MM.1S (cell line): ENCODE data around the gene TSPAN9.

Experiments
- DNase-seq: peaks from one replicate; pipeline ENCODE4 v3.0.0-alpha.2; 2015
- H2AFZ ChIP-seq: fragments of 300-600 bp; sonication (generic); 2 replicates; pipeline ENCODE4 v1.6.0; 2016; ENCODE audit warnings: antibody characterized with exemption, low read length
- H3F3A ChIP-seq: fragments of 300-600 bp; sonication (generic); 2 replicates; pipeline ENCODE4 v1.6.1; 2016; ENCODE audit warnings: mild to moderate bottlenecking, antibody characterized with exemption, low read length, moderate library complexity, mixed read lengths; ENCODE audit not compliant: insufficient read depth
- H3K27ac ChIP-seq: fragments of 300-600 bp; sonication (generic); 2 replicates; pipeline ENCODE4 v1.5.1; 2016; ENCODE audit warnings: mild to moderate bottlenecking, low read length
- H3K27me3 ChIP-seq: fragments of 300-600 bp; sonication (generic); replicated peaks from 2 replicates; pipeline ENCODE4 v1.6.0; 2016; ENCODE audit warnings: low read length; ENCODE audit not compliant: insufficient read depth
- H3K36me3 ChIP-seq: fragments of 300-600 bp; sonication (generic); replicated peaks from 2 replicates; pipeline ENCODE4 v1.6.1; 2016; ENCODE audit warnings: mild to moderate bottlenecking, low read length, mixed read lengths; ENCODE audit not compliant: insufficient read depth
- H3K4me1 ChIP-seq: fragments of 300-600 bp; sonication (generic); 2 replicates; pipeline ENCODE4 v1.6.1; 2016; ENCODE audit warnings: low read length, mixed read lengths
- H3K4me2 ChIP-seq: fragments of 300-600 bp; sonication (generic); 2 replicates; pipeline ENCODE4 v1.6.0; 2016; ENCODE audit warnings: low read depth, low read length
- H3K4me3 ChIP-seq: fragments of 300-600 bp; sonication (generic); 2 replicates; pipeline ENCODE4 v1.5.1; 2016; ENCODE audit warnings: low read length, mixed read lengths
- H3K79me2 ChIP-seq: fragments of 300-600 bp; sonication (generic); 2 replicates; pipeline ENCODE4 v1.6.1; 2016; ENCODE audit warnings: mixed run types, low read length, mixed read lengths
- H3K9ac ChIP-seq: fragments of 300-600 bp; sonication (generic); 2 replicates; pipeline ENCODE4 v1.6.1; 2016; ENCODE audit warnings: low read length, mixed read lengths
- H3K9me2 ChIP-seq: fragments of 300-600 bp; sonication (generic); replicated peaks from 2 replicates; pipeline ENCODE4 v1.6.1; 2016; ENCODE audit warnings: mild to moderate bottlenecking, low read length, mixed read lengths; ENCODE audit not compliant: insufficient read depth
- H3K9me3 ChIP-seq: fragments of 300-600 bp; sonication (generic); replicated peaks from 2 replicates; pipeline ENCODE4 v1.6.1; 2016; ENCODE audit warnings: mild to moderate bottlenecking, low read length, mixed read lengths; ENCODE audit not compliant: insufficient read depth
- H4K20me1 ChIP-seq: fragments of 300-600 bp; sonication (generic); 2 replicates; pipeline ENCODE4 v1.6.1; 2016; ENCODE audit warnings: mild to moderate bottlenecking, low read length, moderate library complexity, mixed read lengths; ENCODE audit not compliant: insufficient read depth
- CTCF ChIP-seq: fragments of 300-600 bp; sonication (generic); IDR thresholded peaks from 2 replicates; pipeline ENCODE4 v1.5.1; 2016; ENCODE audit warnings: antibody characterized with exemption, low read length, mixed read lengths
- EZH2 ChIP-seq: fragments of 300-600 bp; sonication (generic); optimal IDR thresholded peaks from 2 replicates; pipeline ENCODE3; 2017; ENCODE audit warnings: low read depth, mild to moderate bottlenecking, antibody characterized with exemption, low read length, mixed read lengths
- EZH2phosphoT487 ChIP-seq: fragments of 300-600 bp; sonication (generic); IDR thresholded peaks from 2 replicates; pipeline ENCODE4 v1.6.1; 2018; ENCODE audit warnings: antibody characterized with exemption, low read length

Gene TSPAN9

DNA sequence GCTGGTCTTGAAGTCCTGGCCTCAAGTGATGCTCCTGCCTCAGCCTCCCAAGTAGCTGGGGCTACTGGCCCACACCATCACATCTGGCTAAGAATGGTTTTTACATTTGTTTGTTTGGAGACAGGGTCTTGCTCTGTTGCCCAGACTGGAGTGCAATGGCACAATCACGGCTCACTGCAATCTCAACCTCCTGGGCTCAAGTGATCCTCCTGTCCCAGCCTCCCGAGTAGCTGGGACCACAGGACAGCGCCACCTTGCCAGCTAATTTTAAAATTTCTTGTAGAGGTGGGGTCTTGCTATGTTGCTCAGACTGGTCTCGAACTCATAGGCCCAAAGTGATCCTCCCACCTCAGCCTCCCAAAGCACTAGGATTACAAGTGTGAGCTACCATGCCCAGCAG is 28.6 kb upstream of the TSPAN9 start:
- no peak overlapping the region for H3K27ac ChIP-seq
- H3K9me2 ChIP-seq, result no peaks in the 10 kb centered on the region
- H3F3A ChIP-seq, result no peaks in the 10 kb centered on the region
- peaks cover 14% of the 10 kb centered on the region for H3K27me3 ChIP-seq
- no peak for TF ChIP-seq EZH2phosphoT487
- no peak overlapping the region for H2AFZ ChIP-seq
- no peaks in the 10 kb centered on the region for H3K9me3 ChIP-seq
- no peaks in the 10 kb centered on the region for H3K36me3 ChIP-seq
- no peak overlapping the region for H3K4me3 ChIP-seq
- H3K79me2 ChIP-seq, result no peaks in the 10 kb centered on the region
- H3K4me1 ChIP-seq, result no peaks in the 10 kb centered on the region
- H3K4me2 ChIP-seq, result no peak overlapping the region
- DNase-seq, result no peak
- no peak overlapping the region for H3K9ac ChIP-seq
- no peaks in the 10 kb centered on the region for H4K20me1 ChIP-seq

DNA sequence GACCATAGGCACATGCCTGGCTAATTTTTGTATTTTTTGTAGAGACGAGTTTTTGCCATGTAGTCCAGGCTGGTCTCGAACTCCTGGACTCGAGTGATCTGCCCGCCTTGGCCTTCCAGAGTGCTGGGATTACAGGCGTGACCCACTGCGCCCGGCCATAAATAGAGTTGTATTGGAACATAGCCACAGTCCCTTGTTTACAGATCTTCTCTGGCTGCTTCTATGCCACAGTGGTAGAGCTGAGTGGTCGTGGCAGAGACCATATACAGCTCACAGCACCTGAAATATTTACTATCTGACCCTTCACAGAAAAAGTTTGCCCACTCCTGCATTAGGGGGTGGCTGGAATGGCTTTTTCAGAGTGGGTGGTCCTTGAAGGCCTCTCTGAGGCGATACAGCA is 28.0 kb upstream of the TSPAN9 start:
- H3K9me2 ChIP-seq, result no peaks in the 10 kb centered on the region
- peaks cover 14% of the 10 kb centered on the region for H3K27me3 ChIP-seq
- H3K4me3 ChIP-seq, result no peak overlapping the region
- no peaks in the 10 kb centered on the region for H3K36me3 ChIP-seq
- H3K27ac ChIP-seq, result no peak overlapping the region
- no peak overlapping the region for H3K4me2 ChIP-seq
- H3K4me1 ChIP-seq, result no peaks in the 10 kb centered on the region
- no peak overlapping the region for H2AFZ ChIP-seq
- H3K9ac ChIP-seq, result no peak overlapping the region
- DNase-seq, result no peak
- no peaks in the 10 kb centered on the region for H3F3A ChIP-seq
- TF ChIP-seq EZH2phosphoT487 (no peak), EZH2 (no peak), CTCF (no peak)
- H3K9me3 ChIP-seq, result no peaks in the 10 kb centered on the region
- H3K79me2 ChIP-seq, result no peaks in the 10 kb centered on the region
- H4K20me1 ChIP-seq, result no peaks in the 10 kb centered on the region

DNA sequence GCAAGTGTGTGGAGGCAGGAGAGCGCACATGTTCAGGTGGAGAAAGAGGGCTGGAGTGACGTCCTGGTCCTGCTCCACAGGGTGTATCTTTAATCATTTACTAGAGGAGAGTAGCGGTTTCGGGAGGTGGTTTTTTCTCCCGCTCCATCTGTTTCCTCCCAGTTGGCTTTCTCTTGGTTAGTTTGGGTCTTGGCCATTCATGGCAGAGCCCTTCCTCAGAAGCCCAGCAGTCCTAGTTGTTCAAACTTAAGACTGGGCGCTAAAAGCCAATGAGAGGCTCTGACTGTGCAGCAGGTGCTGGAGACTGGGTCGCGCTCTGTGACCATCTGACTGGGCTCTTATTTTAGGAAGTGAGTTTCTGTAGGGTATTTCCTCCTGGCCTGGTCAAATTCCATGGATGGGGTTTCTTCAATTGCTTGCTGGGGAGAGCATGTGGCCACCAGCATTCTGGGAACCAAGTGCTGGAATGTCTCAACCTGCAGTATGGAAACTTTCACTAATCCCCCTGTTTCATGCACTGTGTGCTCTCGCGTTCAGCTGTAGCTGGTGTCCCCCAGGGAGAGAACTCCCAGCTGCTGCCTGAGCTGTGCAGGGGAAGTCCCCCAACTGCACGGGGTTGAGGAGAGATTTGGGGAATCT is 27.4 kb upstream of the TSPAN9 start:
- Histone ChIP-seq H3K36me3 (no peaks in the 10 kb centered on the region), H3K9ac (no peak overlapping the region), H3K9me3 (no peaks in the 10 kb centered on the region), H3K79me2 (no peaks in the 10 kb centered on the region), H3K9me2 (no peaks in the 10 kb centered on the region), H3F3A (no peaks in the 10 kb centered on the region), H3K4me1 (no peaks in the 10 kb centered on the region), H3K27ac (no peak overlapping the region), H3K4me3 (no peak overlapping the region), H4K20me1 (no peaks in the 10 kb centered on the region), H3K27me3 (peaks cover 15% of the 10 kb centered on the region), H3K4me2 (no peak overlapping the region), H2AFZ (no peak overlapping the region)
- DNase-seq, result no peak
- TF ChIP-seq EZH2, result no peak
- no peak for TF ChIP-seq EZH2phosphoT487
- no peak for TF ChIP-seq CTCF

- H2AFZ ChIP-seq, result no peak overlapping the region
- DNase-seq, result no peak
- H4K20me1 ChIP-seq, result no peaks in the 10 kb centered on the region
- no peak overlapping the region for H3K9ac ChIP-seq
- no peak for TF ChIP-seq EZH2
- TF ChIP-seq EZH2phosphoT487, result no peak
- TF ChIP-seq CTCF, result no peak
- no peak overlapping the region for H3K4me3 ChIP-seq
- no peaks in the 10 kb centered on the region for H3K9me2 ChIP-seq
- H3K4me2 ChIP-seq, result no peak overlapping the region
- peaks cover 16% of the 10 kb centered on the region for H3K27me3 ChIP-seq
- H3K79me2 ChIP-seq, result no peaks in the 10 kb centered on the region
- H3K27ac ChIP-seq, result no peak overlapping the region
- H3K4me1 ChIP-seq, result no peaks in the 10 kb centered on the region
- H3F3A ChIP-seq, result no peaks in the 10 kb centered on the region
- no peaks in the 10 kb centered on the region for H3K36me3 ChIP-seq
- H3K9me3 ChIP-seq, result no peaks in the 10 kb centered on the region
Measured at GRCh38 chr12:3054374-3054773, 22.8 kb upstream of the TSPAN9 start.
